Hematopoietic multipotent progenitor cell treated with erythropoietin and hydrocortisone succinate and interleukin-3 and kit ligand, for 4 days (in vitro differentiated cells): ENCODE data around the gene ANXA7.
"Not testable (repeated sequence)": the region's sequence is repeated elsewhere in the genome, so short reads cannot be mapped to it uniquely, and the experiment has no call there.

Experiments used
- DNase-seq: peaks from one replicate; pipeline ENCODE4 v3.0.0-alpha.2; 2015

The ANXA7 gene

DNA sequence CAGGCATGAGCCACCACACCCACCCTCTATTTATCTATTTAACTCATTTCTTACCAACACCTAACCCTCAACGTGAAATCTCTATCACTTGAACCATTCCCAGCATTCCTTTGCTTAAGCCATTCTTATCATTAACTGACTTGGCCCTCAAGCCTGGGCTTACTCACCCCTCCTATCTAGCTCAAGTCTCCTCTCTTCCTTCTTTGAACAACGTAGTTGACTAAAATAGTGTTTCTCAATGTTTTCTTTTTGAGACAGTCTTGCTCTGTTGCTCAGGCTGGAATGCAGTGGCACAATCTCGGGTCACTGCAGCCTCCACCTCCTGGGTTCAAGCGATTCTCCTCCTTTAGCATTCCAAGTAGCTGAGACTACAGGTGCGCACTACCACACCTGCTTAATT is 7.0 kb downstream of the ANXA7 start:
- DNase-seq = no peak

DNA sequence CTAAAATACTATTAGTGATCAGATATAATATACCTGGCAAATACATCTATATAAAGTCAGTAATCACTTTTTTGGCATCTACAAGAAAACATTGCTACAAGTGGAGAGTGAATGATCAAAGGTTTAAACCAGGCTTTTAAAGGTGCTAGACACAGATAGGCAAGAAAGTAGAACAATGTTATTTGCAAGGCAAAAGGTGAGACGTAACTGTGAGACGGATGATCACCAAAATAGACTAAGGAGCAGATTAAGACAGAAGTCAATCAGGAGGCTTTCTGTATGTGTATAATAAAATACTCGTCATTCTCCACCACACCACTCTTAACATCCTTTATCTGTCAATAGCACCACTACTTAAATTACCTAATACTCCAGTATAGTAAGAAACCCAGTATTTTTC is 8.3 kb downstream of the ANXA7 start:
- no peak for DNase-seq

DNA sequence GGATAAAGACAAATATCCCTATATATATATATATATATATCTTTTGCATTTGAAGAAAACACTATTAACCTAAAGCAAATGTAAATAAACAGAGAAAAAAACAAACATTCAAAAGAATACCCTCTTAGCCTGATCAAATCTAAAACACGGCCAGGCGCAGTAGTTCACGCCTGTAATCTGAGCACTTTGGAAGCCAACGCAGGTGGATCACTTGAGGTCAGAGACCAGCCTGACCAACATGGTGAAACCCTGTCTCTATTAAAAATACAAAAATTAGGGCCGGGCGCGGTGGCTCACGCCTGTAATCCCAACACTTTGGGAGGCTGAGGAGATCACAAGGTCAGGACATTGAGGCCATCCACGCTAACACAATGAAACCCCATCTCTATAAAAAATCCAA is 9.2 kb downstream of the ANXA7 start:
- DNase-seq = no peak

DNA sequence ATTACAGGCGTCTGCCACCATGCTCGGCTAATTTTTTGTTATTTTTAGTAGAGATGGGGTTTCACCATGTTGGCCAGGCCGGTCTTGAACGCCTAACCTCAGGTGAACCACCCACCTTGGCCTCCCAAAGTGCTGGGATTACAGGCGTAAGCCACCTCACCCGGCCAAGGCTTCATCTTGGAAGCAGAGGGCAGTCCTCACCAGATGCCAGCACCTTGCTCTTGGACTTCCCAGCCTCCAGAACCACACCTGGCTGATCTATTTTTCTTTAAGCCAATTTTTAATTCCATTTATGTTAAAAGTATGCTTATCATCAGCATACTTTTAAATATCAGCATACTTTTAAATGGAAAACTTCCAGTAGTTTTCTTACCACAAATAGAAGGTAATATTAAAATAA is 12.2 kb downstream of the ANXA7 start:
- DNase-seq = no peak

DNA sequence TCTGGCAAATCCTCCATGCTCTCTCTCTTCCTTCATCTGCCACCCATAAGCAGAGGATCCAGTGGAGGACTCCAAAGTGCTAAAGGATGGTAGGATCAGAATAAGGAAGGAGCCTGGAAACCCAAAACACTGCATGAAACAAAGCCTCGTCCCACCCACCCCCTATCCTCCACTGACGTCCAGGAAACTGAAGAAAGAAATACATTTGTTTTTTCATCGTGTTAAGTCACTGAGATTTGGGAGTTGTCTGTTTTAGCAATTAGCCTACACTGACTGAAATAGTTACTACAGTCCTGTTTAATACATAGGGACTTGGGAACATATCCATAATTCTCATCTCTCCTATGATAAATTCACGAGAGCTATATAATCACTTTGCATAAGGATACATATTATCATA is 14.8 kb downstream of the ANXA7 start:
- no peak for DNase-seq

DNA sequence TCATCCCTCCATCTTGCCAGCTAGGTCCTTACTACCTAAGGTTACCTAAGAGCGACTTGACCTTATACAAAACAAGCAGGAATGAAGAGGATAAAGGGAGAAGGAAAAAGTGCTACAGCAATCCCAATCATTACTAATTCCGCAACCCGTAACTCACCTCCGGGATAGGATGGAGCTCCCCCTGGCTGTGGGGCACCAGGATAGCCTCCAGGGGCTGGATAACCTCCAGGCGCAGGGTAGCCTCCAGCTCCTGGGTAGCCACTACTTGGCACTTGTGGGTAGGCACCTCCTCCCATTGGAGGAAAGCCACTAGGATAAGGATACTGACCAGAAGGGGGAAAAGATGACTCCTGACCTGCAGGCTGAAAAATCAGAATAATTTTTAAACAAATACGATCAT is 15.8 kb downstream of the ANXA7 start:
- peak; percentile 18 for DNase-seq

DNA sequence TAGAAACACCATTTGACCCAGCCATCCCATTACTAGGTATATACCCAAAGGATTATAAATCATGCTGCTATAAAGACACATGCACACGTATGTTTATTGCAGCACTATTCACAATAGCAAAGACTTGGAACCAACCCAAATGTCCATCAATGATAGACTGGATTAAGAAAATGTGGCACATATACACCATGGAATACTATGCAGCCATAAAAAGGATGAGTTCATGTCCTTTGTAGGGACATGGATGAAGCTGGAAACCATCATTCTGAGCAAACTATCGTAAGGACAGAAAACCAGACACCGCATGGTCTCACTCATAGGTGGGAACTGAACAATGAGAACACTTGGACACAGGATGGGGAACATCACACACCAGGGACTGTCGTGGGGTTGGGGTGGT is 19.5 kb downstream of the ANXA7 start:
- not testable (repeated sequence) for DNase-seq

DNA sequence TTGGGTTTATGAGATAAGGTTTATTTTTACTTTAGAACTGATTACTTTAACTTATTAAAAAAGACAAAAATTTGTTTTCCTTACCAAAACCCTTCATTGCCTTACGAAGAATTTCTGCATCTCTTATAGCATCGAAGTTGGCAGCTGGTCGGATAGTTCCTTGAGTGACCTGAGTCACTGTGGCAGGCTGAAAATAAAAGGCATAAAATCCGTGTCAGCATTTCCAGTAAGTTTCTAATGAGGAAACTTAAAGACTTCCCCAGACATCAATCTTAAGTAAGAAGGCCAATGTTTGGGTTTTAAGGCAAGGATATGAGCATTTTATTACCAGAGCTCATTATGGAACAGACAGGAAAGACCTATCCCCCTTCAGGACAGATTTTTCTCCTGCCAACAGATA is 25.6 kb downstream of the ANXA7 start:
- no peak for DNase-seq

DNA sequence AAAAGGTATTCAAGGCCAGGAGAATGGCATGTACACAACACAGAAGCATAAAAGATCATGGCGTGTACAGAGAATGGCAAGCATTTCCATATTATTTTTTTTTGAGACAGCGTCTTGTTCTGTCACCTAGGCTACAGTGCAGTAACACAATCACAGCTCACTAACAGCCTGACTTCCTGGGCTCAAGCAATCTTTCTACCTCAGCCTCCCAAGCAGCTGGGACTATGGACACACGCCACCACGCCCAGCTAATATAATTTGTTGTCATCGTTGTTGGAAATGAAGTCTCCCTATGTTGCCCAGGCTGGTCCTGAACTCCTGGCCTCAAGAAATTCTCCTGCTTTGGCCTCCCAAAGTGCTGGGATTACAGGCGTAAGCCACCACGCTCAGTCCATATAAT is 27.3 kb downstream of the ANXA7 start:
- DNase-seq = no peak

DNA sequence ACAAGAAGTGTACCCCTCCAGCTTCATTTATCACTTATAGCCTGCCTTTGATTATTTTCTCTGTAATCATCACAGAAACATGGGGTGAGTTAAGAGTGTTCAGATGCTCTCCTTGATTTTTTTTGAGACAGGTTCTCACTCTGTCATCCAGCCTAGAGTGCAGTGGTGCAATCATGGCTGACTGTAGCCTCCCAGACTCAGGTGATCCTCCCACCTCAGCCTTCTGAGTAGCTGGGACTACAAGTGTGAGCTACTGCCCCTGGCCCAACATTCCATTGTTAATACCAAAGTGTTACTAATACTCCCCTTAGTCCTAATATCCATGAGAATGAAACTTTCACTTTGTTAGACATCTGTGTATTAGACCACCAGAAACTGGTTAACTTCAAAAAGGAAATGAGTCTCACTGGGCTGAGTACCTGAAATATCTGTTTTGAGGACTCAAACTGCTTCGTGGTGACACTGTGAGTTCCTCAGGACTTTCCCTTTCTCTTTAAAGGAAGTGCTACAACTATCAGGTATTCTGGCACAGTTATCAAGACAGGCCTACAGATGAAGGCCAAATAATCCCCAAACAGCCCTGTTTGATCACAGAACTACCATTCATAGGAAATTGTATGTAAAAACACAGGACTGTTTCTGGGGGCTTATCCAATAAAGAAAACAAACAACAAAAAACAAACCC is 34.7 kb downstream of the ANXA7 start:
- no peak for DNase-seq

DNA sequence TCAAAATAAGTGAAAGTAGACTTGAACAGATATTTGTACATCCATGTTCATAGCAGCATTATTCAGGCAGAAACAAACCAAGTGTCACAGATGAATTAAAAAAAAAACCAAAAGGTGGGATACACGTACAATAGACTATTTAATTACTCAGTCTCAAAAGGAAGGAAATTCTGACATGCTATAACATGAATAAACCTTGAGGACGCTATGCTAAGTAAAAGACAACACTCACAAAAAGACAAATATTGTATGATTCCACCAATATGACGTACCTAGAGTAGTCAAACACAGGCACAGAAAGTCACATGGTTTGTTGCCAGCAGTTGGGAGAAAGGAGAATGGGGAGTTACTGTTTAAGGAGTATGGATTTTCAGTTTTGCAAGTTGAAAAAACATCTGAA is 37.2 kb downstream of the ANXA7 start:
- no peak for DNase-seq

DNA sequence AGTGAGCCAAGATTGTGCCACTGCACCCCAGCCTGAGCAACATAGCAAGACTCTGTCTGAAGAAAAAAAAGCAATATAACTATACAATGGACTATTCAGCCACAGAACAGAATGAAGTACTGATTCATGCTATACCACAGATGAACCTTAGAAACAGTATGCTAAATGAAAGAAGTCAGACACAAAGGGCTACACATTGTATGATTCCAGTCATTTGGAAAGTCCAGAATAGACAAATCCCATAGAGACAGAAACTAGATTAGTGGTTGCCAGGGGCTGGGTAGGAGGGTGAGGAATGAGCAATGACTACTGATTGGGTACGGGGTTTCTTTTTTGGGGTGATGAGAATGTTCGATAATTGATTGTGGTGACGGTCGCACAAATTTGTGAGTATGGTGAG is 45.6 kb downstream of the ANXA7 start:
- DNase-seq = no peak

DNA sequence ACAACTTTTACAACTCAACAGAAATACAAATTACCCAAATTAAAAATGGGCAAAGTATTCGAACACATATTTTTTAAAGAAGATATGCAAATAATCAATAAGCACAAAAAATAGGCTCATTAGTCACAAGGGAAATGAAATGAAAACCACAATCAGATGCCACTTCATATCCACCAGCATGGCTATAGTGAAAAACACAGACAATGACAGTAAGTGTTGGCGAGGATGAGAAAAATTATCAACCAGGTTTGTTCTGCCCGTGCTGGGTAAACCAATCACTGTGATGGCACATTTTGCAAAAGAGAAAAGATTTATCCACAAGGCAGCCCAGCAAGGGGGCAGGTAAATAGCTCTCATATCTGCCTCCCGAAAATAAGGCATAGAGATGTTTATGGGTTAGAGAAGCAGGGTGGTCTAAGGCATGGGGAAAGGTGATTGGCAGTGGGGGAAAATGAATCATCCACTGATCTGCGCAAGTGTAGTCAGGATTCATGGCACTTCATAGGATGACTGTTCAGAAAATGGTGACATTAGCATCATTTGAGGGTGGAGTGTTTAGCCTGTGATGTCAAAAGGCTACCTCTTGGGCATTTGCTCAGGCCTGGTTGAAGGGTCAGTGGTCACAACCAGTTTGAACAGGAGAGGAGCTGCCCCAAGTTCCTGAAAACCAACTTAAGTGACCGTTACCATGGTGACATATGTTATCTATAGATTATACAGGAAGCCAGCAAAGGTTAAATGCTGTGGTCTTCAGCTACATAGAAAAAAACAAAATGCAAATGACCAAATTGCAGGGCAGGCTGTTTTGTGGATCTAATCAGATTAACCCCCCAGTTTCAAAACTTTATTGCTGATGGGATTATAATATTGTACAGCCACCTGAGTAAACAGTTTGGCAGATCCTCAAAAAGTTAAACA is 47.2 kb downstream of the ANXA7 start:
- DNase-seq = peak; percentile 83

DNA sequence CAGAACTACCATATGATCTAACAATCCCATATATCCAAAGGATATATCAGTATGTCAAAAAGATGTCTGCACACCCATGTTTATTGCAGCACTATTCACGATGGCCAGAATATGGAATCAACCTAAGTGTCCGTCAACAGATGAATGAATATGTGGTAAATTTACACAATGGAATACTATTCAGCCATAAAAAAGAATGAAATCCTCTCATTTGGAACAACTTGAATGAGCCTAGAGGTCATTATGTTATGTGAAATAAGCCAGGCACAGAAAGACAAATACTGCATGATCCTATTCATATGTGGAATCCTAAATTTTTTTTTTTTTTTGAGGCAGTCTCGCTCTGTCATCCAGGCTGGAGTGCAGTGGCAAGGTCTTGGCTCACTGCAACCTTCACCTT is 48.9 kb downstream of the ANXA7 start:
- DNase-seq = no peak

DNA sequence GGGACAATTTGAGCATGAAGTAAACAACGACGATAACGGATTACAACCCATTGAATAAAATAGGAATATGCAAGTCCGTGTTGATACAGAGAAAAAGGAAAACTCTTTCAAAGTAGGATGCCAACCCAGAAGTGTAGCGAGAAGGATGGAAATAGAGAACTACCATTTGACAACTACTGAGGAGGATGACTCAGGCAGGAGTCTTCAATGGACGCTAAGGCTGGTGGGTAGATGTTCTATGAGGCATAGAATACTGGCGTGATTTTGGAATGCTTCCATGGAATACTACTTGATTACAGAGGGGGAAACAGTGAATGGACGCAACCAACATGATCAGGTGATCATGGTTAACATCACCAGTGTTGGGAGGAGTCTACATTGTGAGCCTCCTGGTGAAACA is 54.4 kb downstream of the ANXA7 start:
- DNase-seq = no peak

DNA sequence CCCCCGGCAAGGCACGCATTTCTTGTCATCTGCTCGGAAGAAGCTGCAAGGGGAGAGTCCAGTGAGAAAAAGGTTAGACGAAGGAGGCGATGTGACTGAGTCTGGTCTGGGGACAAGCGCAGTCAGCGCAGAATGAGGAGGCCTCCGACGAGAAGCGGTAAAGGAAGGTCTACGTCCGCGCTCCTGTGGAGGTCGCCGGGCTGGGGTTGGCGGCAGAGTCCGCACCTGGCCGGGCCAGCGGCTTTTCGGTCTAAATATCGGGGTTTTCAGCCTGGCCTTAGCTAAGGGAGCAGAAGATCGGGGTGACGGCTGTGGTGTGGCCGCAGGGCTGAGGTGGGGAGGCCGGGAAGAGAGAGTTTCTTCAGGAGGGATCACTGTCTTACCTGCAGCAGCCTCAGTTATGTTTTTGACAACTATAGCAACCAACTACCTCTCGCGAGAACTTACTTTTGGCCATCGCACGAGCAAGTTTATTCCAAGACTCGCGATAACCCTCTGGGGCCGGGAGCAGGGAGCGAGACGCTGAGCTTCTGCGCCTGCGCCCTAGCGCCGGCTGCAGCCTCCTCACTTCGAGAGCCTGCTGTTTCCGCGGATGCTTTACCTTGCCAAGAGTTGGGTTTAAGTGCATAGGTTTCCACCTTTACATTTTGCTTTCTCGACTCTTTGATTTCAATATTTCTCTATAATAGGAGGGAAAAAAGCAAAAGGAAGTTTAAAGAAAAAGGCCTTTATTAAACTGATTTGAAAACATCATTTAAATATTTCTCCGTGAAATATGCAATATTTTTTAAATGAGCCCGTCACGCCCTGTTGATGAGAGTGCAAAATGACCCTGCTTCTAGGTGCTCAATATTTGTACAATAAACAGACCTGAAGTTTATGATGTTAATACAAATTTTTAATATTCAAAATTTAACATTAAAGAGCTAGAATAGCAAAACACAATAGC is 55.3 kb downstream of the ANXA7 start, which contains the start of gene CFAP70:
CFAP70 (minus strand) TSS at position 534 of the 949 bp plus-strand sequence. CDS start 4,068 bp downstream, outside the sequence.
- peak; percentile 99 for DNase-seq

DNA sequence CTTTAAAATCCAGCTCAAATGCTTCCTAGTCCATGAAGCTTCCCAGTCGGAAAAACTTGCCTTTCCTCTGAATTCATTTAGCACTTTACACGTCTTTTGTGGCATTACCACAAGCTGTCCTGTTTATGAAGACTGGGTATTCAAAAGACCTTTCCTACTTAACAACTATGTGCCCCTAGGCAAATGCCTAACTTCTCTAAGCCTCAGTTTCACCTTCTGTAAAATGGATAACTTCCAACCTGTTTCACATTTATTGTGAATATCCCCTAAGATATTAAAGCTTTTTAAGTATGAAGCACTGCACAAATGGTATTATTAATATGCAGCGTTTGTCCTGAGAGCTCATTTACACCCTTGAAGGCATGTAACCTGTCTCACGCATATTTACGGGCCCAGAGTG is 56.0 kb downstream of the ANXA7 start:
- DNase-seq = no peak

DNA sequence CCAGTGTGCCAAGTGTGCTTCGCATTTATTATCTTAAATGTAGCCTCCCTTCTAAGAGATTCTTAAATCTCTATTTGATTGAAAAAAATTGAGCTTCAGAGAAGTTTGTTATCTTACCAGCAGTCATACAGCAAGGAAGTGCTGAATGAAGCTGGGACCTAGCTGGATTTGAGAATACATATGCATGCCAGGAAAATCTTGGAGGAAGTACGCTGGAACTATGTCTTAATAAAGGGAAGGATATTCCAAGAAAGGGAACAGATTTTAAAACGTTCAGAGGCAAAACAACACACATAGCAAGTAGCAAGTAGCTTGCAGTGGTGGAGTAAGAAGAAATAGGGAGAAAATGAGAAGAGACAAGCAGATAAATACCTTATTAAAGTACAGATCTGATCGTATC is 56.7 kb downstream of the ANXA7 start:
- DNase-seq = no peak

DNA sequence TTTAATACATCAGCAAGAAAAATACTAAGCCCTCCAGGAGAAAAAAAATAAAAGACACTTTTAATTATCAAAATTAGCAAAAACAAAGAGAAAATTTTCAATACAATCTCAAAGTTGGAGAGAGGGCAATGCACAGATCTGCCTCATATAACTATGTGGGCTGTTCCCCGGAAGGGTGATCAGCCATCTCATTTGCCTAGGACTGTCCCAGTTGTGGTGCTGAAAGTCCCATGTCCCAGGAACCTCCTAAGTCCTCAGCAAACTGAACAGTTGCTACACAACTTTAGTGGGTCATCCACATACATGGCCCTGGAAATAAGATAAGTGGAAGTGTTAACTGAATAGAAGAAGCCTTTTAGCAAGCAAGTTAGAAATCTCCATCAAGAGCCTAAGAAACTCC is 69.6 kb downstream of the ANXA7 start:
- no peak for DNase-seq

DNA sequence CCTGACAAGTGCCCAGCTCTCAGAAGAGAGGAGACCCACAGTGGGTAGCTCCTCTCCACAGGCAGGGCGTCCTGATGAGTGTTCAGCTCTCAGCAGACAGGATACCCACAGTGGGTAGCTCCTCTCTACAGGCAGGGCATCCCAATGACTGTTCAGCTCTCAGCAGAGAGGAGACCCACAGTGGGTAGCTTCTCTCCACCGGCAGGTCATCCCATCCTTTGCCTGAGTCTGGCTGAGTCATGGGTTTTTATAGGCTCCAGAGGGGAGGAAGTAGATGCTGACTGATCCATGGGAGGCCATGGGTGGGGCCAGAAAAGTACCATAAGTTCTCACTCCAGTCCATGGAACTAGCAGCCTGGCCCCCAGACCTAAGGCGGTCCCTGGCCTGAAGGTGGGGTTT is 73.7 kb downstream of the ANXA7 start:
- DNase-seq = no peak

DNA sequence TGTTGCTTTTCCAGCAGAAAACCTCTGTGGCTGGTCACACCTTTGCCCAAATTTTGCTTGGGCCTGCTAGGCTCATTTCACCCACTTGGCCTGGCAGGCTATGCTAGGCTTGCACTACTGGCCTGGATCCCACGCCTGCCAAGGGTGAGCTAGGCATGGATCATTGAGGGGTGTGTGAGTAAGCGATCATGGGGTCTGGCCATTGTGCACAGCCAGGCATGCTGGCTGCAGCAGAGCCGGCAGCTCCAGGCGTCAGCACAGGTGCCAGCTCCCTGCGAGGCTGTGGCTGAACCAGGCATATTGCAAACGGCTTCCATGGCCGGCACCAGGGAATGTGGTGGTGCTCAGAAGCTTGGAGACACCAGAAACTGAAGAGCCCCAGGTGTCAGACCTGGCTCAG is 74.4 kb downstream of the ANXA7 start:
- no peak for DNase-seq

DNA sequence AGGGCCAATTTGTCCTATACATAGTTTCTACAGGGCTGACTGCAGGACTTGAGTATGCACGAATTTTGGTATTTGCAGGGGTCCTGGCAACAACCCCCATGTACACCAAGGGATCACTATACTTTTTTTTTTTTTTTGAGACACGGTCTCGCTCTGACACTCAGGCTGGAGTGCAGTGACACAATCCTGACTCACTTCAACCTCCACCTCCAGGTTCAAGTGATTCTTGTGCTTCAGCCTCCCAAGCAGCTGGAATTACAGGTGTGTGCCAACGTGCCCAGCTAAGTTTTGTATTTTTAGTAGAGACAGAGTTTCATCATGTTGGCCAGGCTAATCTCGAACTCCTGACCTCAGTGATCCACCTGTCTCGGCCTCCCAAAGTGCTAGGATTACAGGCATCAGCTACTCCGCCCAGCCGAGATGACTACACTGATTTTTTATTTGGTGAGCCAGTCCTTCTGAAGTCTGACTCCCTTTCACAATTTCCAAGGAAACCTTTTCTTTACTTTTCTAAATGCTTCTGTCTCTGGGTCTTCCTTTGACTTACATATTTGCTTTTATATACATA is 75.0 kb downstream of the ANXA7 start:
- no peak for DNase-seq

DNA sequence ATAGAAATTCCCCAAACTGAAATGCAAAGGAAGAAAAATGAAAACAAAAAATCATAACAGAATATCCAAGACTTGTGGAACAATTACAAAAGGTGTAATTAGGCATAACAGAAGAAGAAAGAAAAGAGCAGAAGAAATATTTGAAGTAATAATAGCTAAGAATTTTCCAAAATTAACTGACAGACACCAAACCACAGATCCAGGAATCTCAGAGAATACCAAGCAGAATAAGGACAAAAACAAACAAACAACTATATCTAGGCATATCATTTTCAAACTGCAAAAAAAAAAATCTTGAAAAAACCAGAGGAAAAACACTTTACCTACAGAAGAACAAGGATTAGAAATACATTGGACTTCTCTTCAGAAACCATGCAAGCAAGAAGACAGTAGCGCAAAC is 80.7 kb downstream of the ANXA7 start:
- no peak for DNase-seq
